Skeletal muscle satellite cell (primary cell): ENCODE results near the gene ALAS2.

Experiments
- H3K27me3 ChIP-seq: 2 replicates; pipeline ENCODE4 v1.7.0; 2013; ENCODE audit warnings: low read length; ENCODE audit not compliant: control insufficient read depth, insufficient read depth
- H3K36me3 ChIP-seq: 2 replicates; pipeline ENCODE4 v1.7.0; 2013; ENCODE audit warnings: mild to moderate bottlenecking, control low read depth, low read length; ENCODE audit not compliant: insufficient read depth
- H3K4me1 ChIP-seq: 2 replicates; pipeline ENCODE4 v1.7.0; 2013; ENCODE audit warnings: low read length; ENCODE audit not compliant: control insufficient read depth, insufficient read depth
- H3K4me2 ChIP-seq: 2 replicates; pipeline ENCODE4 v1.7.0; 2013; ENCODE audit warnings: mild to moderate bottlenecking, low read length
- H3K4me3 ChIP-seq: 2 replicates; pipeline ENCODE4 v1.7.0; 2013; ENCODE audit warnings: low read length
- H3K9ac ChIP-seq: 2 replicates; pipeline ENCODE4 v1.7.0; 2013; ENCODE audit warnings: mild to moderate bottlenecking, low read depth, low read length, moderate library complexity
- H3K9me3 ChIP-seq: replicated peaks from 2 replicates; pipeline ENCODE4 v1.7.0; 2013; ENCODE audit warnings: mild to moderate bottlenecking, control low read depth, low read length

Gene ALAS2

GRCh38 chrX:55029291-55029690, 1.5 kb downstream of the ALAS2 start:
- no peak overlapping the region for H3K4me2 ChIP-seq
- H3K4me1 ChIP-seq: no peaks in the 10 kb centered on the region
- no peak overlapping the region for H3K4me3 ChIP-seq
- no peaks in the 10 kb centered on the region for H3K9me3 ChIP-seq
- H3K9ac ChIP-seq: no peak overlapping the region
- H3K27me3 ChIP-seq: peaks cover 10% of the 10 kb centered on the region
- no peaks in the 10 kb centered on the region for H3K36me3 ChIP-seq

DNA sequence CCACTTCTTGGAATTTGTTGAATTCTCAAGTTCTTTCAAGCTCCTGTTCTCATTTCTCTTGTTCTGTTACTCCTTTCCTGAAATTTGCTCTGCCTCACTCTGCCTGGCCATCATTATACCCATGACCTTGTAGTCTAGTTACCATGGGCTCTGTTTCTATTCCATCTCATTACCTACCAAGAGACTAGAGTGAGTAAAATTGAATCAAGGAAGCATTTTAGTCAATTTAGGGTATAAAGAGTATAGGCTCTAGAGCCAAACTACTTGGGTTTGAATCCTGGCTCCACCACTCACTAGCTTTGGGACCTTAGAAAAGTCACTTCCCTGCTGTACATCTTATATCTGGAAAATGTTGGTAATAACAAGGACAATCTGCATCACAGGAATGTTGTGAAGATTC, 2.2 kb downstream of the ALAS2 start:
- peaks cover 12% of the 10 kb centered on the region for H3K27me3 ChIP-seq
- H3K4me1 ChIP-seq: no peaks in the 10 kb centered on the region
- H3K9me3 ChIP-seq: no peaks in the 10 kb centered on the region
- H3K4me2 ChIP-seq: no peak overlapping the region
- no peak overlapping the region for H3K9ac ChIP-seq
- H3K36me3 ChIP-seq: no peaks in the 10 kb centered on the region
- no peak overlapping the region for H3K4me3 ChIP-seq

GRCh38 chrX:55028040-55028439, 2.7 kb downstream of the ALAS2 start:
- no peak overlapping the region for H3K4me2 ChIP-seq
- H3K36me3 ChIP-seq: no peaks in the 10 kb centered on the region
- no peaks in the 10 kb centered on the region for H3K4me1 ChIP-seq
- no peak overlapping the region for H3K4me3 ChIP-seq
- H3K9ac ChIP-seq: no peak overlapping the region
- H3K27me3 ChIP-seq: peaks cover 12% of the 10 kb centered on the region
- no peaks in the 10 kb centered on the region for H3K9me3 ChIP-seq

DNA sequence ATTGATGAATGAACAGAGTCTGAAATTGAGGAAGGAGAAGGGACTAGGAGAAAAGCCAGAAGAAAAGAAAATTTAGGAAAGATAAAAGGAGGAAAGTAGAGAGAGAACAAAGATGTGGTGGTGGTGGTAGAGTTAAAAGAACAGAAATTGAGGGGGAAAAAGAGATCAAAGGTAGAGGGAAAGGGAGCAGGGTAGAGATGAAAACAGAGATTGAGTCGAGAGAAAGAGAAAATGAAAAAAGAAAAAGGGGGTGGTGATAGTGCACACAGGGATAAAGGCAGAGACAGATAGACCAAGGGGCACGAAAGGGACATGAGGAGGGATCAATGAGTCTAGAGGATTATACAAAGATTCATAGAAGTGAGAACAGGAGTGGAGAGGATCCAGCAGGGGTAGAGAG, 3.9 kb downstream of the ALAS2 start:
- H3K27me3 ChIP-seq: peaks cover 12% of the 10 kb centered on the region

GRCh38 chrX:55026143-55026542, 4.6 kb downstream of the ALAS2 start:
- Histone ChIP-seq H3K9me3 (no peaks in the 10 kb centered on the region), H3K27me3 (peaks cover 12% of the 10 kb centered on the region), H3K4me1 (no peaks in the 10 kb centered on the region), H3K36me3 (no peaks in the 10 kb centered on the region), H3K4me3 (no peak overlapping the region), H3K9ac (no peak overlapping the region), H3K4me2 (no peak overlapping the region)

More for the DNA sequence above, 3.9 kb downstream of the ALAS2 start:
- Histone ChIP-seq H3K9ac (no peak overlapping the region), H3K4me3 (no peak overlapping the region), H3K4me2 (no peak overlapping the region), H3K36me3 (no peaks in the 10 kb centered on the region), H3K9me3 (no peaks in the 10 kb centered on the region), H3K4me1 (no peaks in the 10 kb centered on the region)

- no peaks in the 10 kb centered on the region for H3K4me1 ChIP-seq
- no peaks in the 10 kb centered on the region for H3K36me3 ChIP-seq
- no peak overlapping the region for H3K9ac ChIP-seq
- no peak overlapping the region for H3K4me2 ChIP-seq
- no peaks in the 10 kb centered on the region for H3K9me3 ChIP-seq
- peaks cover 10% of the 10 kb centered on the region for H3K27me3 ChIP-seq
- no peak overlapping the region for H3K4me3 ChIP-seq
These were observed 15.9 kb downstream of the ALAS2 start for GRCh38 chrX:55014897-55015299.

GRCh38 chrX:55011294-55011693, 19.5 kb downstream of the ALAS2 start:
- H3K36me3 ChIP-seq: peaks cover 1% of the 10 kb centered on the region
- no peak overlapping the region for H3K4me3 ChIP-seq
- no peaks in the 10 kb centered on the region for H3K27me3 ChIP-seq
- H3K9ac ChIP-seq: no peak overlapping the region
- no peak overlapping the region for H3K4me2 ChIP-seq
- peaks cover 4% of the 10 kb centered on the region for H3K4me1 ChIP-seq
- H3K9me3 ChIP-seq: no peaks in the 10 kb centered on the region

DNA sequence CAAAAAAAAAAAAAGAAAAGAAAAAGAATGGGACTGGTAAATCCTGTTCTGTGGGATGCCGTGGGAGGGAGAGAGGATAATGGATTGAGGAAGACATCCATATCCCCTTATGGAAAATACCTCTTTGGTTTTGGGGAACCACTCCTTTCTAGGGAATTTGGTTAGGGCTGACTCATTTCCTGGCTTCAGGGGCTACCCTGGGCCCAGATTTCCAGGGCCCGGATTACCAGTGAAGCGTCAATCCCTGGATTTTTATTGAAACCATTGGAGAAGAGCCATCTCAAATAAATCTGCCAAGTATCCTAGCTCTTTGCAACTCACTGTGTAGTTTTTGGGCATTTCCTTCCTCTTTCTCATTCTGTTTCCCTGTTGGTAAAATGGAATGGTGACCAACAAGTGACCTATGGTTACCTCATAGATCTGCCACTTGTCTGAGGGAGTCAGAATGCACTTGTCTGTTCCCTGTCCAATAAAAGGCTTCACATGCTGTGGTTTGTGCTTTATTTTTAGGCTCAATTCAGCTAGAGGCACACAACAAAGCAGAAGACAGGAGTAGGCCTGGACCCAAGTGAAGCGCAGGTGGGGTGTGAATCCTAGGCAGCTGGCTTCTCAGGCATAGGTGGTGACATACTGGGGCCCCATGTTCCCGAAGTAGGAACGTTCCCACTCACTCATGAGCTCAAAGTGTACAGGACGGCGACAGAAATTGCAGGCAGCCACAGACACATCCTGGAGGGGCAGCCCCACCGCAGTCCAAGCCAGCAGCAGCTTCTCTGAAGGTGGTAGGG, 22.0 kb downstream of the ALAS2 start:
- Histone ChIP-seq H3K9me3 (no peaks in the 10 kb centered on the region), H3K4me1 (peaks cover 4% of the 10 kb centered on the region)

DNA sequence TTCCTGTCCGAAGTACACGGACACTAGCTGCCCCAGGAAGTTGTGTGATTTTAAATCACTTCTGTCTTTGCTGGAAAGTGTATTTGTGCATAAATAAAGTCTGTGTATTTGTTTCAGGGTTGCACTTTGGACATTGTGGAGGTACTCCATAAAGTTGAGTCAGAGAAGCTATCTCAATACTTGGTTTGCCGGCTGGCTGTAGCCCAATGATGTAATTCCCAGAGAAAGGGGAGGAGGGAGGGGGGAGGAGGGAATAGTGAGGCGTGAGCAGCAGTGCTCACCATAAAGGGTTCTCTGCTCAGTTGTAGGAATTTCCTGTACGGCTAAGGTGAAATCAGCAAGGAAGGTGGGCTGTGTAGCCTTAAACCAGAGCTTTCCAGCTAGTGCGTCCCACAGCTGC, 23.1 kb downstream of the ALAS2 start:
- Histone ChIP-seq H3K36me3 (peaks cover 18% of the 10 kb centered on the region), H3K9me3 (no peaks in the 10 kb centered on the region), H3K4me2 (no peak overlapping the region), H3K4me1 (peaks cover 4% of the 10 kb centered on the region), H3K9ac (no peak overlapping the region), H3K27me3 (no peaks in the 10 kb centered on the region), H3K4me3 (no peak overlapping the region)

More for the DNA sequence above, 22.0 kb downstream of the ALAS2 start:
- Histone ChIP-seq H3K27me3 (no peaks in the 10 kb centered on the region), H3K4me3 (no peak overlapping the region), H3K4me2 (no peak overlapping the region), H3K36me3 (peaks cover 10% of the 10 kb centered on the region), H3K9ac (no peak overlapping the region)

- Histone ChIP-seq H3K4me1 (peaks cover 4% of the 10 kb centered on the region), H3K36me3 (peaks cover 18% of the 10 kb centered on the region), H3K4me3 (no peak overlapping the region), H3K9me3 (no peaks in the 10 kb centered on the region), H3K27me3 (no peaks in the 10 kb centered on the region), H3K4me2 (no peak overlapping the region), H3K9ac (no peak overlapping the region)
These were observed 23.8 kb downstream of the ALAS2 start for GRCh38 chrX:55006827-55007621.

GRCh38 chrX:55005256-55005655, 25.5 kb downstream of the ALAS2 start:
- Histone ChIP-seq H3K4me3 (no peak overlapping the region), H3K9ac (no peak overlapping the region), H3K4me1 (peaks cover 4% of the 10 kb centered on the region), H3K9me3 (no peaks in the 10 kb centered on the region), H3K4me2 (no peak overlapping the region), H3K27me3 (no peaks in the 10 kb centered on the region), H3K36me3 (peaks cover 18% of the 10 kb centered on the region)
